ENCODE measurements around the gene PBX1.

Gene PBX1

GRCh38 chr1:164701189-164701761 is 142.3 kb downstream of the PBX1 start:
- no peak for TF ChIP-seq CTCF (IDR thresholded peaks at IDR 0.05; ENCODE audit: low read depth, low read length)
- no peak for DNase-seq (ENCODE audit: low read depth in 2 of 2)
- H3K4me3 ChIP-seq (replicated peaks in 1 of 2; ENCODE audit: low read depth in 2 of 2, low read length in 2 of 2) = no peak overlapping the region

GRCh38 chr1:164702216-164702615 is 143.2 kb downstream of the PBX1 start:
- TF ChIP-seq CTCF (IDR thresholded peaks at IDR 0.05; ENCODE audit: low read depth, low read length) = no peak
- peak in 1 of 2 donors; percentile 47 for DNase-seq (ENCODE audit: low read depth in 2 of 2)
- no peak overlapping the region for H3K4me3 ChIP-seq (replicated peaks in 1 of 2; ENCODE audit: low read depth in 2 of 2, low read length in 2 of 2)

- no peak for DNase-seq (ENCODE audit: low read depth in 2 of 2)
- no peak overlapping the region for H3K4me3 ChIP-seq (replicated peaks in 1 of 2; ENCODE audit: low read depth in 2 of 2, low read length in 2 of 2)
- TF ChIP-seq CTCF (IDR thresholded peaks at IDR 0.05; ENCODE audit: low read depth, low read length) = no peak
Measured at GRCh38 chr1:164702664-164703063, 143.7 kb downstream of the PBX1 start.

GRCh38 chr1:164703463-164703862 is 144.5 kb downstream of the PBX1 start:
- DNase-seq (ENCODE audit: low read depth in 2 of 2) = no peak
- TF ChIP-seq CTCF (IDR thresholded peaks at IDR 0.05; ENCODE audit: low read depth, low read length) = no peak
- no peak overlapping the region for H3K4me3 ChIP-seq (replicated peaks in 1 of 2; ENCODE audit: low read depth in 2 of 2, low read length in 2 of 2)

GRCh38 chr1:164703960-164704411 is 145.0 kb downstream of the PBX1 start:
- H3K4me3 ChIP-seq (replicated peaks in 1 of 2; ENCODE audit: low read depth in 2 of 2, low read length in 2 of 2) = no peak overlapping the region
- TF ChIP-seq CTCF (IDR thresholded peaks at IDR 0.05; ENCODE audit: low read depth, low read length) = no peak
- DNase-seq (ENCODE audit: low read depth in 2 of 2) = no peak

GRCh38 chr1:164704954-164705353 is 146.0 kb downstream of the PBX1 start:
- no peak overlapping the region for H3K4me3 ChIP-seq (replicated peaks in 1 of 2; ENCODE audit: low read depth in 2 of 2, low read length in 2 of 2)
- TF ChIP-seq CTCF (IDR thresholded peaks at IDR 0.05; ENCODE audit: low read depth, low read length) = no peak
- no peak for DNase-seq (ENCODE audit: low read depth in 2 of 2)

- DNase-seq (ENCODE audit: low read depth in 2 of 2) = peak in 1 of 2 donors; percentile 22
- TF ChIP-seq CTCF (IDR thresholded peaks at IDR 0.05; ENCODE audit: low read depth, low read length) = no peak
- H3K4me3 ChIP-seq (replicated peaks in 1 of 2; ENCODE audit: low read depth in 2 of 2, low read length in 2 of 2) = no peak overlapping the region
Measured at GRCh38 chr1:164706606-164706987, 147.6 kb downstream of the PBX1 start.
